Placental epithelial cell (primary cell): ENCODE data around the gene BBS7. TPM values are rescaled to one million over a fixed set of nuclear protein-coding genes. Genes with fewer than 3 reads are reported as not detected.

Experiments
- total RNA-seq: library from RNA; depleted of rRNA; stranded (reverse); fragments of >200 nt; gene quantifications from 2 replicates; pipeline ENCODE4 v1.2.3, GENCODE V29; 2012

The BBS7 gene, protein sequence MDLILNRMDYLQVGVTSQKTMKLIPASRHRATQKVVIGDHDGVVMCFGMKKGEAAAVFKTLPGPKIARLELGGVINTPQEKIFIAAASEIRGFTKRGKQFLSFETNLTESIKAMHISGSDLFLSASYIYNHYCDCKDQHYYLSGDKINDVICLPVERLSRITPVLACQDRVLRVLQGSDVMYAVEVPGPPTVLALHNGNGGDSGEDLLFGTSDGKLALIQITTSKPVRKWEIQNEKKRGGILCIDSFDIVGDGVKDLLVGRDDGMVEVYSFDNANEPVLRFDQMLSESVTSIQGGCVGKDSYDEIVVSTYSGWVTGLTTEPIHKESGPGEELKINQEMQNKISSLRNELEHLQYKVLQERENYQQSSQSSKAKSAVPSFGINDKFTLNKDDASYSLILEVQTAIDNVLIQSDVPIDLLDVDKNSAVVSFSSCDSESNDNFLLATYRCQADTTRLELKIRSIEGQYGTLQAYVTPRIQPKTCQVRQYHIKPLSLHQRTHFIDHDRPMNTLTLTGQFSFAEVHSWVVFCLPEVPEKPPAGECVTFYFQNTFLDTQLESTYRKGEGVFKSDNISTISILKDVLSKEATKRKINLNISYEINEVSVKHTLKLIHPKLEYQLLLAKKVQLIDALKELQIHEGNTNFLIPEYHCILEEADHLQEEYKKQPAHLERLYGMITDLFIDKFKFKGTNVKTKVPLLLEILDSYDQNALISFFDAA
- total RNA-seq: 10.2 and 20.7 TPM in 2 replicates

DNA sequence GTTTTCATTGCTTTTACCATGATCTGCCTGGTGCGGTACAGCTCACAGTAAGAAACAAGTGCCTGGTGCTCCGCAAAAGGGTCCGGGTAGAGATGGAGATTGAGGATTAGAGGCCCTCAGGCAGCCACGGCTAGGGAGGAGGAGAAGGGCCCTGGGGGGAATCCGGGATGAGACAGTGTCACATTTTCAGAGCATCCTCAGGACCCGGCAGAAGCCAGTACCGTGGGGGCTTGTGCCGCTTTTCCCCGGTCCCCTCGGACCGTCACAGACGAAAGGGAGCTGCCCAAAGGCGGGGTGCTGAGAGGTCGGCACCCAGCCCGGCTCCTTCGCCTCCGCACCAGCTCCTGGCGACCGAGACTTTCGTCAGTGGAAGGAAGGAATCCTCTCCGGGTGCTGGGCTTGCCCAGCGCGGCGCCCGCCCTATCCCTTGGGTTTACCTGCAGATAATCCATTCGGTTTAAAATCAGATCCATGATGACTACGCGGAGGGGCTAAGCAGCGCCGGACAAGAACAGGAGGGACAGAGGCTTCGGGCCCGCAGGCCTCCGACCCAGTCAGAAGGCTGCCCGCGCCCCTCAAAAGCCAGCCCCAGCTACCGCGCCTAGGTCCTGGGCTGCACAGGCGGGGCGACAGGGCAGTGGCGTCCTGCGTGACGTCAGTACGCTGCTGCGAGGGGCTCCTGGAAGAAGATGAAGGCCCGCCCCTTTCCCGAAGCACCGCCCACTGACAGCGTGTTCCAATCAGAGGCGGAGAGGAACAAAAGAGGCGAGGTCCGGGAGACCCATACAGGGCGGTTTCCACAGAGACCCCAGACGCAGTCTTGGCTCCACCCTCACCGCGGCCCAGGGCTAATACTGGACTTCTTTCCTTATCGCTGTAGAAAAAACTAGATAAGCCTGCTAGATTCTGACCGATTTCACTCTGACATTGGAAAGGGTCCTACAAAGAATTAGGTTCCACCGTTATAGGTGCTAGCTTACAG, at the start of gene BBS7:
BBS7 (minus strand) TSS at position 634 of the 982 bp plus-strand sequence; CDS start at position 473, 161 bp downstream.

GRCh38 chr4:121823505-121824170, 46.6 kb downstream of the BBS7 start, which contains the start of gene CCNA2:
TSS of gene CCNA2 (minus strand) at chr4:121823883. CDS start at chr4:121823628, 255 bp downstream.

DNA sequence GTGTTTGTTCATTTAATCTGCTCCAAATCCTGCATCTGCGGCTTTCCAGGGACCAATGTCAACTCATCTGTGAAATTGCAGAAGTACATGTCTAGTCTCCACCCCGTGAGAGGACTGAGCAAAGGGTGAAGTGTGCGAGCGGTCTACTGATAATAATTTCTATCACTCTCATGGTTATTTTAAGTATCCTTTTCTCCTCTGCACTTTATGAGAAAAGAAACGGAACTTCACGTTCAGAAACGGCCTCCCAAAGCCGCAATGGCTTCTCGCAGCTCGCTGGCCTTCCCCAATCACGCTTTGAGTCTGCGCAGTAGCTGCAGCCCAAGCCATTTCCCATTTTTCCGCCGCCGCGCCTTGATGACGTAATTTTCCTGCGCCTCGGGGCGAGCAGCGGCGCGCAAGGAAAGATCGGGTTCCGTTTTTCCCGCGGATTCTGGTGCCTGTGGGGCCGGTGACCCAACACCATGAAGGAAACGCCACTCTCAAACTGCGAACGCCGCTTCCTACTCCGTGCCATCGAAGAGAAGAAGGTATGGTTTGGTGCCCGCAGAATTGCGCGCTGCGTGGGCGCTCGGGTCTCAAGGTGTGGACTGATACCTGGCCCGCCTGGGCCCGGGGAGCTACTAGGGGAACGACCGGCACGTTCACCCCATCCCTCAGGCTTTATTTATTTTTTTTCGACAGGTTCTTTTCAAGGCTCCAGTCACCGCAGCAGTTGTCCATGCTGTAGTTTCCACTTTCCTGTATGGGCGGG, 69.1 kb downstream of the BBS7 start, which contains the start of gene EXOSC9:
EXOSC9 (plus strand) TSS at position 363 of the 754 bp plus-strand sequence; CDS start at position 465, 102 bp downstream.

Other genes starting within 250 kb of the BBS7 start
- gene ANXA5, start 173.5 kb downstream of the BBS7 start, total RNA-seq: 297 and 570 TPM in 2 replicates
- under 0.01 TPM in 1 of 2 replicates, not detected in the other for gene SMIM43, start 105.3 kb downstream of the BBS7 start, total RNA-seq
- gene EXOSC9, start 69.2 kb downstream of the BBS7 start, total RNA-seq: 21.2 and 21.5 TPM in 2 replicates
- gene CCNA2, start 46.6 kb downstream of the BBS7 start, total RNA-seq: 9.4 and 23.7 TPM in 2 replicates
- not detected in 2 replicates for gene TRPC3, start 81.6 kb upstream of the BBS7 start, total RNA-seq